HUES64 (cell line): ENCODE data around the gene RIC3.

Source experiments
- H3K27ac ChIP-seq: 2 replicates; pipeline ENCODE4 v1.7.0; 2013; ENCODE audit warnings: low read depth, low read length, inconsistent platforms
- H3K27me3 ChIP-seq: 2 replicates; pipeline ENCODE4 v1.6.1; 2013; ENCODE audit warnings: mild to moderate bottlenecking, low read length; ENCODE audit not compliant: insufficient read depth
- H3K36me3 ChIP-seq: 2 replicates; pipeline ENCODE4 v1.6.1; 2013; ENCODE audit warnings: mild to moderate bottlenecking, low read length; ENCODE audit not compliant: insufficient read depth
- H3K4me1 ChIP-seq: 2 replicates; pipeline ENCODE4 v1.6.1; 2013; ENCODE audit warnings: mild to moderate bottlenecking, low read length, moderate library complexity; ENCODE audit not compliant: insufficient read depth
- H3K4me3 ChIP-seq: 2 replicates; pipeline ENCODE4 v1.5.1; 2013; ENCODE audit warnings: mild to moderate bottlenecking, low read length, moderate library complexity
- H3K9ac ChIP-seq: 2 replicates; pipeline ENCODE4 v1.6.1; 2013; ENCODE audit warnings: mild to moderate bottlenecking, low read depth, low read length
- H3K9me3 ChIP-seq: 2 replicates; pipeline ENCODE4 v1.6.1; 2013; ENCODE audit warnings: low read depth, low read length; ENCODE audit not compliant: insufficient read depth
- WGBS: fragments of 150-250, 120-280 bp; methylation state at CpG from one replicate; pipeline ENCODE4 v1.1.7; 2013; ENCODE audit warnings: missing lambda C conversion rate; 5-methylcytosine and 5-hydroxymethylcytosine counted together

Gene RIC3

GRCh38 chr11:8095806-8096522 is 72.9 kb downstream of the RIC3 start:
- Histone ChIP-seq H3K9me3 (no peaks in the 10 kb centered on the region), H3K36me3 (peaks cover 34% of the 10 kb centered on the region), H3K9ac (no peak overlapping the region), H3K27ac (no peak overlapping the region), H3K27me3 (no peaks in the 10 kb centered on the region), H3K4me3 (no peak overlapping the region), H3K4me1 (no peaks in the 10 kb centered on the region)
- 95% methylated on average over 5 of the region's 5 CpGs for WGBS

GRCh38 chr11:8095371-8095770 is 73.5 kb downstream of the RIC3 start:
- Histone ChIP-seq H3K4me3 (no peak overlapping the region), H3K9me3 (no peaks in the 10 kb centered on the region), H3K36me3 (peaks cover 28% of the 10 kb centered on the region), H3K27ac (no peak overlapping the region), H3K4me1 (no peaks in the 10 kb centered on the region), H3K9ac (no peak overlapping the region), H3K27me3 (no peaks in the 10 kb centered on the region)
- WGBS: 95% methylated on average over 12 of the region's 12 CpGs

GRCh38 chr11:8094656-8095055 is 74.2 kb downstream of the RIC3 start:
- H3K9me3 ChIP-seq: no peaks in the 10 kb centered on the region
- no peak overlapping the region for H3K4me3 ChIP-seq
- no peaks in the 10 kb centered on the region for H3K4me1 ChIP-seq
- H3K27ac ChIP-seq: no peak overlapping the region
- peaks cover 21% of the 10 kb centered on the region for H3K36me3 ChIP-seq
- WGBS: 94% methylated on average over 11 of the region's 11 CpGs
- no peaks in the 10 kb centered on the region for H3K27me3 ChIP-seq
- H3K9ac ChIP-seq: no peak overlapping the region

GRCh38 chr11:8093931-8094575 is 74.8 kb downstream of the RIC3 start:
- peaks cover 17% of the 10 kb centered on the region for H3K36me3 ChIP-seq
- H3K4me1 ChIP-seq: no peaks in the 10 kb centered on the region
- no peak overlapping the region for H3K9ac ChIP-seq
- H3K9me3 ChIP-seq: no peaks in the 10 kb centered on the region
- no peak overlapping the region for H3K27ac ChIP-seq
- no peak overlapping the region for H3K4me3 ChIP-seq
- 88% methylated on average over 9 of the region's 9 CpGs for WGBS
- H3K27me3 ChIP-seq: no peaks in the 10 kb centered on the region

- no peaks in the 10 kb centered on the region for H3K4me1 ChIP-seq
- H3K9ac ChIP-seq: no peak overlapping the region
- no peaks in the 10 kb centered on the region for H3K9me3 ChIP-seq
- WGBS: 60% methylated on average over 11 of the region's 11 CpGs
- no peaks in the 10 kb centered on the region for H3K27me3 ChIP-seq
- peaks cover 12% of the 10 kb centered on the region for H3K36me3 ChIP-seq
- no peak overlapping the region for H3K27ac ChIP-seq
- H3K4me3 ChIP-seq: no peak overlapping the region
Observed at GRCh38 chr11:8092587-8093424, 76.0 kb downstream of the RIC3 start.

- H3K36me3 ChIP-seq: peaks cover 3% of the 10 kb centered on the region
Observed at GRCh38 chr11:8091721-8092120, 77.1 kb downstream of the RIC3 start.

GRCh38 chr11:8090756-8091155 is 78.1 kb downstream of the RIC3 start:
- H3K9me3 ChIP-seq: no peaks in the 10 kb centered on the region
- no peaks in the 10 kb centered on the region; the same call in 1 of the 2 replicates for H3K4me1 ChIP-seq
- no peaks in the 10 kb centered on the region for H3K27me3 ChIP-seq
- WGBS: 57% methylated on average over 5 of the region's 5 CpGs
- no peak overlapping the region for H3K27ac ChIP-seq
- H3K9ac ChIP-seq: no peak overlapping the region
- no peaks in the 10 kb centered on the region for H3K36me3 ChIP-seq
- H3K4me3 ChIP-seq: no peak overlapping the region

More at GRCh38 chr11:8091721-8092120, 77.1 kb downstream of the RIC3 start:
- WGBS: 94% methylated on average over 5 of the region's 5 CpGs
- H3K27me3 ChIP-seq: no peaks in the 10 kb centered on the region
- no peak overlapping the region for H3K9ac ChIP-seq
- no peaks in the 10 kb centered on the region for H3K9me3 ChIP-seq
- H3K4me3 ChIP-seq: no peak overlapping the region
- no peaks in the 10 kb centered on the region; the same call in 1 of the 2 replicates for H3K4me1 ChIP-seq
- H3K27ac ChIP-seq: no peak overlapping the region

- no peaks in the 10 kb centered on the region for H3K27me3 ChIP-seq
- no peaks in the 10 kb centered on the region for H3K9me3 ChIP-seq
- no peak overlapping the region for H3K4me3 ChIP-seq
- no peaks in the 10 kb centered on the region for H3K36me3 ChIP-seq
- peaks cover 8% of the 10 kb centered on the region for H3K4me1 ChIP-seq
- no peak overlapping the region for H3K9ac ChIP-seq
- WGBS: 94% methylated on average over 17 of the region's 17 CpGs
- H3K27ac ChIP-seq: no peak overlapping the region
Observed at GRCh38 chr11:8089791-8090510, 78.9 kb downstream of the RIC3 start.

GRCh38 chr11:8087756-8088155 is 81.1 kb downstream of the RIC3 start:
- Histone ChIP-seq H3K4me3 (no peak overlapping the region), H3K4me1 (peaks cover 17% of the 10 kb centered on the region), H3K9me3 (no peaks in the 10 kb centered on the region), H3K27ac (no peak overlapping the region), H3K36me3 (no peaks in the 10 kb centered on the region), H3K9ac (no peak overlapping the region), H3K27me3 (no peaks in the 10 kb centered on the region)
- WGBS: 83% methylated on average over 3 of the region's 3 CpGs

GRCh38 chr11:8087185-8087584 is 81.6 kb downstream of the RIC3 start:
- Histone ChIP-seq H3K36me3 (no peaks in the 10 kb centered on the region), H3K27ac (no peak overlapping the region), H3K27me3 (peaks cover under 1% of the 10 kb centered on the region), H3K9ac (no peak overlapping the region), H3K4me1 (peaks cover 21% of the 10 kb centered on the region), H3K9me3 (no peaks in the 10 kb centered on the region), H3K4me3 (no peak overlapping the region)
- 73% methylated on average over 4 of the region's 4 CpGs for WGBS
